GM18502 (cell line): ENCODE results near the gene TNFAIP1.

Experiments
- ATAC-seq: cut with Tn5 transposase; IDR thresholded peaks from one replicate; pipeline ENCODE4 v1.9.1; 2021; ENCODE audit warnings: mild to moderate bottlenecking; ENCODE audit not compliant: unreplicated experiment, poor library complexity

Gene TNFAIP1

GRCh38 chr17:28394337-28395116 lies 59.0 kb downstream of the TNFAIP1 start:
- no peak for ATAC-seq

- no peak for ATAC-seq
Measured at GRCh38 chr17:28395426-28395825, 59.9 kb downstream of the TNFAIP1 start.

- no peak for ATAC-seq
Measured at GRCh38 chr17:28395968-28396367, 60.4 kb downstream of the TNFAIP1 start.
